Neural crest cell (in vitro differentiated cells): ENCODE results near the gene FRMD5. TPM values are rescaled to one million over a fixed set of nuclear protein-coding genes. Genes with fewer than 3 reads are reported as not detected.
"Not testable (repeated sequence)": the region's sequence is repeated elsewhere in the genome, so short reads cannot be mapped to it uniquely, and the experiment has no call there.

Experiments used
- DNase-seq: peaks from one replicate; pipeline ENCODE4 v3.0.0; 2021; ENCODE audit warnings: low read depth, mixed read lengths, low spot score
- H3K27ac Mint-ChIP-seq: one replicate; pipeline ENCODE4 v1.8.0; 2021; ENCODE audit warnings: mild to moderate bottlenecking, mixed read lengths; ENCODE audit not compliant: unreplicated experiment
- H3K27me3 Mint-ChIP-seq: 2 replicates; pipeline ENCODE4 v1.8.0; 2021; ENCODE audit warnings: low read depth, mild to moderate bottlenecking, mixed read lengths
- H3K36me3 Mint-ChIP-seq: 2 replicates; pipeline ENCODE4 v1.8.0; 2021; ENCODE audit warnings: low read depth, mild to moderate bottlenecking, mixed read lengths
- H3K4me1 Mint-ChIP-seq: 2 replicates; pipeline ENCODE4 v1.8.0; 2021; ENCODE audit warnings: mixed read lengths
- H3K4me3 Mint-ChIP-seq: one replicate; pipeline ENCODE4 v1.8.0; 2021; ENCODE audit warnings: mild to moderate bottlenecking, mixed read lengths
- H3K9me3 Mint-ChIP-seq: 2 replicates; pipeline ENCODE4 v1.8.0; 2021; ENCODE audit warnings: mixed read lengths
- total RNA-seq: library from RNA; stranded (reverse); gene quantifications from 2 replicates; pipeline ENCODE4 v1.2.1, GENCODE V29; 2021
- TF ChIP-seq, protein P1 (sequence below): fragments of 200-600 bp; sonication (generic); conservative IDR thresholded peaks from 2 replicates; pipeline ENCODE4 v1.5.0; 2021; ENCODE audit warnings: antibody characterized with exemption, mild to moderate bottlenecking

The FRMD5 gene
- total RNA-seq, 1 donor from 2014 or later = 4.3 TPM

DNA sequence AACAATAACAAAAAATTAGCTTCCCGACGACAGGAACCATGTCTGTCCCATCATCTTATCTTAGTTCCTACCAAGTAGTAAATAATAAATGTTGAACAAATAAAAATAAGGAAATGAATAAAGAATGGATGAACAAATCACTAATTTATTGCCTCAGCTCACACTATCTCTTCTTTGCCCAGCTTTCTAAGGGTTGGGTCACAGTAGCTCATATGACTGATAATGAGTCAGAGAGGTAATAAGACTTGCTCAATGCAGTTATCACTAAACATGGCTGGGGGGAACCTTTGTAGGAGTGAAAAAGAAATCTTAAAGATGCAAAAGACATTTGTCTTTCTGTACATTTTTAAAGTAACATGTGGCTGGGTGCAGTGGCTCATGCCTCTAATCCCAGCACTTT is 186.0 kb downstream of the FRMD5 start:
- DNase-seq = no peak
- TF ChIP-seq, protein P1, sequence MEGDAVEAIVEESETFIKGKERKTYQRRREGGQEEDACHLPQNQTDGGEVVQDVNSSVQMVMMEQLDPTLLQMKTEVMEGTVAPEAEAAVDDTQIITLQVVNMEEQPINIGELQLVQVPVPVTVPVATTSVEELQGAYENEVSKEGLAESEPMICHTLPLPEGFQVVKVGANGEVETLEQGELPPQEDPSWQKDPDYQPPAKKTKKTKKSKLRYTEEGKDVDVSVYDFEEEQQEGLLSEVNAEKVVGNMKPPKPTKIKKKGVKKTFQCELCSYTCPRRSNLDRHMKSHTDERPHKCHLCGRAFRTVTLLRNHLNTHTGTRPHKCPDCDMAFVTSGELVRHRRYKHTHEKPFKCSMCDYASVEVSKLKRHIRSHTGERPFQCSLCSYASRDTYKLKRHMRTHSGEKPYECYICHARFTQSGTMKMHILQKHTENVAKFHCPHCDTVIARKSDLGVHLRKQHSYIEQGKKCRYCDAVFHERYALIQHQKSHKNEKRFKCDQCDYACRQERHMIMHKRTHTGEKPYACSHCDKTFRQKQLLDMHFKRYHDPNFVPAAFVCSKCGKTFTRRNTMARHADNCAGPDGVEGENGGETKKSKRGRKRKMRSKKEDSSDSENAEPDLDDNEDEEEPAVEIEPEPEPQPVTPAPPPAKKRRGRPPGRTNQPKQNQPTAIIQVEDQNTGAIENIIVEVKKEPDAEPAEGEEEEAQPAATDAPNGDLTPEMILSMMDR = no peak
- Mint-ChIP-seq H3K27ac (no peak overlapping the region), H3K9me3 (peaks cover 4% of the 10 kb centered on the region), H3K4me3 (no peak overlapping the region), H3K4me1 (peaks cover 15% of the 10 kb centered on the region), H3K36me3 (no peaks in the 10 kb centered on the region), H3K27me3 (no peaks in the 10 kb centered on the region)

DNA sequence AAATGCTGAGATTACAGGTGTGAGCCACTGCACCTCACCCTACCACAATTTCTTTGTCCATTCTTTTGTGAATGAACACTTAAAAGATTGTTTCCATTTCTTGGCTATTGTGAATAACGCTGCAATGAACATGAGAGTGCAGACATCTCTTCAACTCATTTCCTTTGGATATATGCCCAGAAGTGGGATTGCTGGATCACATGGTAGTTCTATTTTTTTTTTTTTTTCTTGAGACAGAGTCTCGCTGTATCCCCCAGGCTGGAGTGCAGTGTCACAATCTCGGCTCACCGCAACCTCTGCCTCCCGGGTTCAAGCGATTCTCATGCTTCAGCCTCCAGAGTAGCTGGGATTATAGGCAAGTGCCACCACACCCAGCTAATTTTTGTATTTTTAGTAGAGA is 194.8 kb downstream of the FRMD5 start:
- not testable (repeated sequence) for H3K36me3 Mint-ChIP-seq, H3K27ac Mint-ChIP-seq, H3K4me3 Mint-ChIP-seq, H3K27me3 Mint-ChIP-seq, DNase-seq, H3K9me3 Mint-ChIP-seq, H3K4me1 Mint-ChIP-seq

DNA sequence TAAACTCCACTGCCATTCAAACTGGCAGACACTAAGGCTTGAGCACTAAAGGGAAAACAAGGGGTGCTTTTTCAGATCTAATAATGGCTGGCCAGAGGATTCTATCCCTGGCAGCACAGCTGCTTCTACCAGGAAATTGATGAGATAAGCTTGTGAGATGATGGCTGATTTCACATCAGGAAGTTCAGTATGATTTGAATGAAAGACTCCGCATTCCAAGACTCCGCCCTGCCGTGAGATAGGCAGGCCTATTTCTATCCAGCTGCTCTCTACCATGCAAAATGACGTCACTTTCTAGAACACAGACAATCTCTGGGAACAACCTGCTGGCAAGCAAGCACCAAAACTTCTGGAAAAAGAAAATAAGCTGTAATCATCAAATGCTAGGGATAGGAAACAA is 196.5 kb downstream of the FRMD5 start:
- TF ChIP-seq, protein P1 = no peak

DNA sequence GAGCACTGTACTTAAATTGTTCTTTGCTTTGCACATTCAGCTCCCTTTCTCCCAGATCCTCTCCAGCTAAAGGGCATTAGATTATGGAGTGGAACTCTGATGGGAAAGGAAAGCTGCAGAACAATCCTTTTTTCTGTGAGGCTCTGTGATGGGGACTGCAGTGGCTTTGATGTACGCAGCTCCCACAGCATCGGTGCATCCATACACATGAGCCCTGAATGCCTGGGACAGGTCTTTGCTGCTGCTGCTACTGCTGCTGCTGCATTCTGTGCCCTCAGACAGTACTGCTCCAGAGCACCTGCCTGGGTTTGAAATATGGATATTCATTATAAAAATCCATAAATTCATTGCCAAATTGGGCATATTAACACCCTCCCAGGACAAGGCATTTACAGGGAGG is 203.9 kb downstream of the FRMD5 start:
- Mint-ChIP-seq H3K4me1 (no peaks in the 10 kb centered on the region), H3K27me3 (no peaks in the 10 kb centered on the region), H3K27ac (no peak overlapping the region), H3K4me3 (no peak overlapping the region), H3K36me3 (no peaks in the 10 kb centered on the region), H3K9me3 (no peaks in the 10 kb centered on the region)
- TF ChIP-seq, protein P1 = no peak
- DNase-seq = no peak

More for the DNA sequence above, 196.5 kb downstream of the FRMD5 start:
- Mint-ChIP-seq H3K9me3 (no peaks in the 10 kb centered on the region), H3K27me3 (no peaks in the 10 kb centered on the region), H3K36me3 (no peaks in the 10 kb centered on the region), H3K27ac (no peak overlapping the region), H3K4me1 (peaks cover 5% of the 10 kb centered on the region), H3K4me3 (no peak overlapping the region)
- DNase-seq = no peak

DNA sequence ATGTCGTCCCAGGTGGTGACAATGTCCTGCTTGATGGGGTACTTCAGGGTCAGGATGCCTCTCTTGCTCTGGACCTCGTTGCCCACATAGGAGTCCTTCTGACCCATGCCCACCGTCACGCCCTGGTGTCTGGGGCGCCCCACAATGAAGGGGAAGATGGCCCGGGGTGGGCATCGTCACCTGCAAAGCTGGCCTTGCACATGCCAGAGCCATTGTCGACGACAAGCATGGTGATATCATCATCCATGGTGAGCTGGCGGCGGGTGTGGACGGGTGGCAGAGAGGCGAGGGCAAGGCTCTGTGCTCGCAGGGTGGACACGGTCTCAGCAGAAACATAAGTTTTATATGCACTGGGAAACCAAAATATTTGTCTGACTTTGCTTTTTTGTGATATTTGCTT is 205.1 kb downstream of the FRMD5 start:
- no peaks in the 10 kb centered on the region for H3K4me1 Mint-ChIP-seq
- H3K4me3 Mint-ChIP-seq = no peak overlapping the region
- H3K27ac Mint-ChIP-seq = no peak overlapping the region
- no peaks in the 10 kb centered on the region for H3K36me3 Mint-ChIP-seq
- no peaks in the 10 kb centered on the region for H3K27me3 Mint-ChIP-seq
- H3K9me3 Mint-ChIP-seq = no peaks in the 10 kb centered on the region
- no peak for DNase-seq
- TF ChIP-seq, protein P1 = no peak

DNA sequence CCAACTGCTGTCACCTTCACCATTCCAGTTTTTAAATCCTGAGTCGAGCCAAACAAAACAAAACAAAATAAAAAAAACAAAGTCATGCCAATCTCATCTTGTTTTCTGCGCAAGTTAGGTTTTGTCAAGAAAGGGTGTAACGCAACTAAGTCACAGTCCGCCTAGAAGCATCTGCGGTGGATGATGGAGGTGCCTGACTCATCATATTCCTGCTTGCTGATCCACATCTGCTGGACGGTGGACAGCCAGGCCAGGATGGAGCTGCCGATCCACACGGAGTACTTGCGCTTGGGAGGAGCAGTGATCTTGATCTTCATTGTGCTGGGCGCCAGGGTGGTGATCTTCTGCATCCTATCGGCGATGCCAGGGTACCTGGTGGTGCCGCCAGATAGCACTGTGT is 206.2 kb downstream of the FRMD5 start:
- no peaks in the 10 kb centered on the region for H3K4me1 Mint-ChIP-seq
- TF ChIP-seq, protein P1 = no peak
- no peaks in the 10 kb centered on the region for H3K27me3 Mint-ChIP-seq
- H3K9me3 Mint-ChIP-seq = no peaks in the 10 kb centered on the region
- no peak overlapping the region for H3K27ac Mint-ChIP-seq
- no peak overlapping the region for H3K4me3 Mint-ChIP-seq
- H3K36me3 Mint-ChIP-seq = no peaks in the 10 kb centered on the region
- no peak for DNase-seq
